Right lobe of liver (tissue), 6 donors: ENCODE measurements around the gene SLC25A26. TPM values are rescaled to one million over a fixed set of nuclear protein-coding genes. Genes with fewer than 3 reads are reported as not detected.
"Not testable (repeated sequence)": the region's sequence is repeated elsewhere in the genome, so short reads cannot be mapped to it uniquely, and the experiment has no call there.

Experiments used
- ATAC-seq, 4 donors: fragments of 200-7000 bp; cut with Tn5 transposase; one replicate each; pipeline ENCODE4 v1.9.1; 2020; ENCODE audit warnings: mild to moderate bottlenecking in 4 of 4, moderate library complexity in 4 of 4
- DNase-seq, 3 donors: peaks; one replicate each; pipeline ENCODE4 v3.0.0-alpha.2; 2020
- H3K27ac ChIP-seq, 3 donors: fragments of 200-600 bp; one replicate each; pipeline ENCODE4 v1.8.0; 2022
- H3K27me3 ChIP-seq, 2 donors: fragments of 200-600 bp; one replicate each; pipeline ENCODE4 v1.8.0; 2022
- H3K36me3 ChIP-seq, 4 donors: fragments of 200-600 bp; sonication (generic) in 1 of 4; one replicate each; pipeline versions ENCODE4 v1.5.1 to v1.8.0; 2017 to 2022; ENCODE audit warnings: control low read depth in 1 of 4
- H3K4me1 ChIP-seq, 4 donors: fragments of 200-600 bp; sonication (generic) in 1 of 4; one replicate each; pipeline versions ENCODE4 v1.5.1 to v1.8.0; 2017 to 2022; ENCODE audit warnings: control low read depth in 1 of 4
- H3K4me3 ChIP-seq, 3 donors: fragments of 200-600 bp; one replicate each; pipeline ENCODE4 v1.8.0; 2022
- H3K9me3 ChIP-seq, 4 donors: fragments of 200-600 bp; sonication (generic) in 1 of 4; one replicate each; pipeline versions ENCODE4 v1.5.1 to v1.8.0; 2017 to 2022; ENCODE audit warnings: control low read depth in 1 of 4
- POLR2A ChIP-seq: fragments of 450-650 bp; IDR thresholded peaks from one replicate; pipeline ENCODE4 v1.6.1; 2017; ENCODE audit warnings: antibody characterized with exemption, mild to moderate bottlenecking
- WGBS: methylation state at CpG from one replicate; pipeline ENCODE4 v1.1.6; 2018; ENCODE audit warnings: low coverage, low lambda C conversion rate; ENCODE audit not compliant: insufficient coverage; ENCODE audit errors: missing lambda C conversion rate; 5-methylcytosine and 5-hydroxymethylcytosine counted together
- intact Hi-C, 2 donors: fragments of 100-400 bp; cut with DNase I; formaldehyde crosslinking; loops; one replicate each; pipeline versions ENCODE4 v1.11.2 to v1.14.1; 2022
- total RNA-seq, 6 experiments: library from RNA; depleted of rRNA in 2 of 6; stranded (reverse); fragments of >200 nt in 2 of 6; fragmentation: NEBNext Ultra II Directional in 3 of 6; extraction: Animal tissue kit (Norgen Biotek cat#: 25700) in 3 of 6; gene quantifications; one replicate each; pipeline versions ENCODE4 v1.1.0 to v1.2.4, GENCODE V29; 2016 to 2023
- TF ChIP-seq, protein P1 (sequence below), 4 donors: fragments of 200-600 bp in 3 of 4; fragments of 450-650 bp in 1 of 4; IDR thresholded peaks; one replicate each; pipeline versions ENCODE4 v1.5.1 to v1.8.0; 2016 to 2022; ENCODE audit warnings: antibody characterized with exemption in 4 of 4, mild to moderate bottlenecking in 2 of 4
- donor health status: DM: no; HTN: yes; CAD: no.
- donor health status: DM: no; HTN: no; CAD: no.
- donor health status: DM: no; HTN: no; CAD: no.
- donor health status: DM: no; HTN: yes; CAD: no.
- donor health status: DM: no; HTN: yes; CAD: no.

The SLC25A26 gene
- total RNA-seq, 6 experiments from 2014 or later = 11.2 to 17.4 (median 12.8) TPM

DNA sequence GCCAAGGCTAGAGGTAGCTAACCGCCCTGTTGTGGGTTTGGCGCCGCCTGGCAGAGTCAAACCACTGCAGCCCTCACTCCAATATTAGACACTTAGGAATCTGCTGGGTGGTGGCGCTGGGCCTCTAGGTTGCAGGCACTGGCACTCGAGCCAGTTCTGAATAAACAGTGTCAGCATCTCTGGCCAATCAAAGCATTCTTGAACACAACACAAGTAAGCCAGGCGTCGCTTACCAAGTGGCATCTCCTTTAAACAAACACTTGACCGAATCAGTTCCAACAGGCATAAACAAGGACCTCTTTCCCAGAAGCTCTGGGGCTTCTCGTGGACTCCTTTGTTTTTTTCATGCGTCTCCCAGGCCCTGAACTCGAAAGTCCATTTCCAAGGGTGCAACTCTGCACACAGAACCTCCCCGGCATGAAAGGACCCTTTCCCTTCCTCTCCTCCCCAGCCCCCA, 197.7 kb downstream of the SLC25A26 start:
- H3K9me3 ChIP-seq = no peaks in the 10 kb centered on the region
- 77% methylated on average over 11 of the region's 12 CpGs for WGBS
- no peak for TF ChIP-seq POLR2A
- TF ChIP-seq, protein P1, sequence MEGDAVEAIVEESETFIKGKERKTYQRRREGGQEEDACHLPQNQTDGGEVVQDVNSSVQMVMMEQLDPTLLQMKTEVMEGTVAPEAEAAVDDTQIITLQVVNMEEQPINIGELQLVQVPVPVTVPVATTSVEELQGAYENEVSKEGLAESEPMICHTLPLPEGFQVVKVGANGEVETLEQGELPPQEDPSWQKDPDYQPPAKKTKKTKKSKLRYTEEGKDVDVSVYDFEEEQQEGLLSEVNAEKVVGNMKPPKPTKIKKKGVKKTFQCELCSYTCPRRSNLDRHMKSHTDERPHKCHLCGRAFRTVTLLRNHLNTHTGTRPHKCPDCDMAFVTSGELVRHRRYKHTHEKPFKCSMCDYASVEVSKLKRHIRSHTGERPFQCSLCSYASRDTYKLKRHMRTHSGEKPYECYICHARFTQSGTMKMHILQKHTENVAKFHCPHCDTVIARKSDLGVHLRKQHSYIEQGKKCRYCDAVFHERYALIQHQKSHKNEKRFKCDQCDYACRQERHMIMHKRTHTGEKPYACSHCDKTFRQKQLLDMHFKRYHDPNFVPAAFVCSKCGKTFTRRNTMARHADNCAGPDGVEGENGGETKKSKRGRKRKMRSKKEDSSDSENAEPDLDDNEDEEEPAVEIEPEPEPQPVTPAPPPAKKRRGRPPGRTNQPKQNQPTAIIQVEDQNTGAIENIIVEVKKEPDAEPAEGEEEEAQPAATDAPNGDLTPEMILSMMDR (IDR thresholded peaks at IDR 0.05) = no peak
- peaks cover 0 to 17% (median 6%) of the 10 kb centered on the region in 4 donors for H3K36me3 ChIP-seq
- H3K27me3 ChIP-seq = no peaks in the 10 kb centered on the region
- ATAC-seq = peak; percentile 10 to 53 (median 30)
- intact Hi-C loops = no loop called here
- H3K4me3 ChIP-seq = no peak overlapping the region
- DNase-seq = no peak
- peaks cover 0 to 4% (median 0%) of the 10 kb centered on the region in 4 donors for H3K4me1 ChIP-seq
- H3K27ac ChIP-seq = no peak overlapping the region

DNA sequence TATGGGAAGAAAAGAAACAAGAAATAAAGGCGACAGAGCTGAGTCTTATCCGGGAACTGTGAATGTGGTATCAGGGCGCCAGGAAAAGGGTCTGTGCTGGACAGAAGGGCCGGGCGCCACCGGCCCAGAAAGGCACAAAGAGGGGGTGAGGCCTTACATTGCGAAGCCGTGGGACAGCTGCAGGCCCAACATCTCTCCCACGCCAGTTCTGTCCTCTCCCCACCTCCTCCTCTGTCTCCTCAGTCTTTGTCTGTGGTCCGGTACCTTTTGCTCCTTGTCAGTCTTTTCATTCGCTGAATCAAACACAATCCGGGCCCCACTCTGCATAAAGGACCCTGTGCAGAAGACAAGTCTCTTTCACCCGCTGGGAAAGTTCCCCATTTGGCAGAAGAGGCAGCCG, 198.2 kb downstream of the SLC25A26 start:
- Histone ChIP-seq H3K36me3 (peaks cover 0 to 14% (median 6%) of the 10 kb centered on the region in 4 donors), H3K4me1 (peaks cover 0 to 4% (median 0%) of the 10 kb centered on the region in 4 donors), H3K9me3 (no peaks in the 10 kb centered on the region), H3K4me3 (no peak overlapping the region), H3K27me3 (no peaks in the 10 kb centered on the region), H3K27ac (no peak overlapping the region)
- intact Hi-C loops = no loop called here
- no peak for TF ChIP-seq POLR2A
- TF ChIP-seq, protein P1 (IDR thresholded peaks at IDR 0.05) = no peak
- WGBS = 99% methylated on average over 10 of the region's 14 CpGs
- no peak for ATAC-seq
- no peak for DNase-seq

DNA sequence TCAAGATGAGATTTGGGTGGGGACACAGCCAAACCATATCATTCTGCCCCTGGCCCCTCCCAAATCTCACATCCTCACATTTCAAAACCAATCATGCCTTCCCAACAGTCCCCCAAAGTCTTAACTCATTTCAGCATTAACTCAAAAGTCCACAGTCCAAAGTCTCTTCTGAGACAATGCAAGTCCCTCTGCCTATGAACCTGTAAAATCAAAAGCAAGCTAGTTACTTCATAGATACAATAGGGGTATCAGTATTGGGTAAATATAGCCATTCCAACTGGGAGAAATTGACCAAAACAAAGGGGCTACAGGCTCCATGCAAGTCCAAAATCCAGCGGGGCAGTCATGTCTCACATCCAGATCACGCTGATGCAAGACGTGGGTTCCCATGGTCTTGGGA, 200.3 kb downstream of the SLC25A26 start:
- H3K27me3 ChIP-seq, H3K9me3 ChIP-seq, DNase-seq, H3K4me3 ChIP-seq, H3K36me3 ChIP-seq, intact Hi-C loops: not testable (repeated sequence)
- 80% methylated on average over 3 of the region's 3 CpGs for WGBS
- peaks cover 0 to 17% (median 0%) of the 10 kb centered on the region in 4 donors for H3K4me1 ChIP-seq
- peak overlapping the region in 2 of 3 donors; percentile 31 to 57 for H3K27ac ChIP-seq
- ATAC-seq = peak in 3 of 4 donors; percentile 31 to 48 (median 43)

DNA sequence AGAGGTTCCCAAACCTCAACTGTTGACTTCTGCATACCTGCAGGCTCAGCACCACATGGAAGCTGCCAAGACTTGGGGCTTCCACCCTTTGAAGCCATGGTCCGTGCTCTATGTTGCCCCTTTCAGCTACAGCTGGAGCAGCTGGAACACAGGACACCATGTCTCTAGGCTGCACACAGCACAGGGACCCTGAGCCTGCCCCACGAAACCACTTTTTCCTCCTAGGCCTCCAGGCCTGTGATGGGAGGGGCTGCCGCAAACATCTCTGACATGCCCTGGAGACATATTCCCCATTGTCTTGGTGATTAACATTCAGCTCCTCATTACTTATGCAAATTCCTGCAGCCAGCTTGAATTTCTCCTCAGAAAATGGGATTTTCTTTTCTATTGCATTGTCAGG, 201.1 kb downstream of the SLC25A26 start:
- WGBS = 92% methylated on average over 2 of the region's 3 CpGs
- intact Hi-C loops = not testable (repeated sequence)

DNA sequence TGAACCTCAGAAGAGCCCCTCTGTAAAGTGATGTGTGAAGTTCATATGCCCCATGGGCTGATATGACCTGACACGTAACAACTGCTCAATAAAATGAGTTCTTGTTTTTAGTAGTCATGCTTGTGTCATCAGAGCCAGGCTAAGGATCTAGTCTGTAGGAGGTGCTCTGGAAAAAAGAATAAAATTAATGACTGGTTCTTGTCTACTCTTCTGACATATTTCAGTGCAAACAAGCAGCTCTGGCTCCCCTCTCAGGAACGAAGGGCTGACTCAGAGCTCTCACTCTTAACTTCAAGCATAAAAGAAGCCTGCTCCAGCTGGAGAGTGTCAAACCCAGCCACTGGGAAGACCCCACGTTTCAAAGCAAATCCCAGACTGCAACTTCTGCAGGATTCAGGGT, 203.0 kb downstream of the SLC25A26 start:
- intact Hi-C loops = no loop called here
- WGBS = 48% methylated on average over 2 of the region's 3 CpGs
- ATAC-seq (no peak), DNase-seq (no peak)
- Histone ChIP-seq H3K36me3 (no peaks in the 10 kb centered on the region), H3K9me3 (no peaks in the 10 kb centered on the region), H3K27ac (no peak overlapping the region), H3K4me1 (peaks cover 0 to 28% (median 5%) of the 10 kb centered on the region in 4 donors), H3K4me3 (no peak overlapping the region), H3K27me3 (no peaks in the 10 kb centered on the region)
- TF ChIP-seq, protein P1 (IDR thresholded peaks at IDR 0.05) = no peak
- TF ChIP-seq POLR2A = no peak

More for the DNA sequence above, 201.1 kb downstream of the SLC25A26 start:
- not testable (repeated sequence) for H3K27me3 ChIP-seq, DNase-seq, ATAC-seq, H3K9me3 ChIP-seq, H3K36me3 ChIP-seq, H3K4me3 ChIP-seq
- H3K27ac ChIP-seq = peak overlapping the region in 1 of 3 donors; percentile 57
- H3K4me1 ChIP-seq = peaks cover 0 to 17% (median 0%) of the 10 kb centered on the region in 4 donors
